Measurements from ENCODE around the gene MAP3K4.

GRCh38 chr6:160979061-160979708 is 12.4 kb upstream of the MAP3K4 start:
- TF ChIP-seq CTCF (IDR thresholded peaks at IDR 0.05; ENCODE audit: poor library complexity, severe bottlenecking) (no peak), EZH2 (IDR thresholded peaks at IDR 0.05; ENCODE audit: borderline replicate concordance, insufficient read depth, low read length, poor library complexity, severe bottlenecking) (no peak), RAD21 (conservative IDR thresholded peaks at IDR 0.05) (no peak), POLR2AphosphoS5 (IDR thresholded peaks at IDR 0.05) (no peak), SMC3 (conservative IDR thresholded peaks at IDR 0.05; ENCODE audit: poor library complexity) (no peak), EP300 (conservative IDR thresholded peaks at IDR 0.05; ENCODE audit: poor library complexity, severe bottlenecking) (no peak), TAF1 (IDR thresholded peaks at IDR 0.05; ENCODE audit: low read depth) (no peak), MXI1 (conservative IDR thresholded peaks at IDR 0.05; ENCODE audit: poor library complexity, severe bottlenecking) (no peak), REST (IDR thresholded peaks at IDR 0.05; ENCODE audit: borderline replicate concordance) (no peak)
